Right atrium auricular region (tissue), 2 donors: ENCODE measurements around the gene NINJ2. TPM values are rescaled to one million over a fixed set of nuclear protein-coding genes. Genes with fewer than 3 reads are reported as not detected.

Experiments used
- DNase-seq: peaks from one replicate; pipeline ENCODE4 v3.0.0-alpha.2; 2019; ENCODE audit warnings: low spot score
- H3K27ac ChIP-seq, 2 donors: fragments of 200-600 bp; sonication (generic); 1 replicate in 1 of 2; 2 replicates in 1 of 2; pipeline ENCODE4 v1.5.1; 2016 to 2019
- H3K27me3 ChIP-seq, 2 donors: fragments of 200-600 bp; sonication (generic); one replicate each; pipeline versions ENCODE4 v1.5.1 to v1.6.0; 2017 to 2019
- H3K36me3 ChIP-seq: fragments of 200-600 bp; sonication (generic); one replicate; pipeline ENCODE4 v1.5.1; 2016
- H3K4me1 ChIP-seq, 2 donors: fragments of 200-600 bp; sonication (generic); one replicate each; pipeline versions ENCODE4 v1.5.1 to v1.6.0; 2017 to 2019
- H3K4me3 ChIP-seq, 2 donors: fragments of 200-600 bp; sonication (generic); 1 replicate in 1 of 2; 2 replicates in 1 of 2; pipeline ENCODE4 v1.5.1; 2017 to 2019; ENCODE audit warnings: mild to moderate bottlenecking in 1 of 2, moderate library complexity in 1 of 2
- H3K9me3 ChIP-seq, 2 donors: fragments of 200-600 bp; sonication (generic); one replicate each; pipeline ENCODE4 v1.5.1; 2019
- CTCF ChIP-seq, 2 donors: fragments of 200-600 bp; sonication (generic); IDR thresholded peaks; one replicate each; pipeline ENCODE4 v1.5.1; 2019; ENCODE audit warnings: antibody characterized with exemption in 2 of 2
- total RNA-seq, 2 donors: library from RNA; depleted of rRNA; stranded (reverse); fragments of >200 nt; gene quantifications; one replicate each; pipeline ENCODE4 v1.1.0, GENCODE V29; 2016

Gene NINJ2
- total RNA-seq, 2 donors from 2014 or later = 5.4 to 8.8 TPM

DNA sequence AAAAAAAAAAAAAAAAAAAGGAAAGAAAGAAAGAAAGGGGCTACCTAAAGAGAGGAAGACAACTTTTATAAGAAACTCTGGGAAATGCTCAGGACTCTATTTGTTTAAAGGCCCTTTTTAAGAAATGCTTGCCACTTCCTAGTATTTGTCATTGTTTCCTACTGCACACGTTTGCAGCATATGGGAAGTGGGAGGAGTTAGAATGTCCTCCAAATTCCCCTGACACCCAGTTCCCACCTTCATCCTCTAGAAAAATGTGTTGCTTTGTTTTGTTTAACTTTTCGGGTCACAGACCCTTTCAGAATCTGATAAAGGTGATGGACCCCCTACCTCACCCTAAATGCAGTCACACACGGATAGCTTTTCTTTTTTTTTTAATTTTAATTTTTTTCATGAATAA is 40.8 kb downstream of the NINJ2 start:
- Histone ChIP-seq H3K27me3 (no peaks in the 10 kb centered on the region), H3K4me1 (peaks cover 0 to 66% of the 10 kb centered on the region in 2 donors), H3K36me3 (no peaks in the 10 kb centered on the region), H3K4me3 (no peak overlapping the region), H3K9me3 (no peaks in the 10 kb centered on the region), H3K27ac (peak overlapping the region; percentile 69 to 74)
- TF ChIP-seq CTCF (IDR thresholded peaks at IDR 0.05) = no peak
- no peak for DNase-seq

- H3K4me3 ChIP-seq = no peak overlapping the region
- H3K27me3 ChIP-seq = no peaks in the 10 kb centered on the region
- no peak for DNase-seq
- H3K4me1 ChIP-seq = peaks cover 0 to 88% of the 10 kb centered on the region in 2 donors
- H3K27ac ChIP-seq = peak overlapping the region; percentile 69 to 74
- no peaks in the 10 kb centered on the region for H3K9me3 ChIP-seq
- no peak for TF ChIP-seq CTCF (IDR thresholded peaks at IDR 0.05)
- H3K36me3 ChIP-seq = no peaks in the 10 kb centered on the region
Observed at GRCh38 chr12:619346-619745, 43.9 kb downstream of the NINJ2 start.

GRCh38 chr12:618605-619004 is 44.6 kb downstream of the NINJ2 start:
- Histone ChIP-seq H3K36me3 (no peaks in the 10 kb centered on the region), H3K27ac (peak overlapping the region; percentile 69 to 74), H3K4me1 (peaks cover 0 to 88% of the 10 kb centered on the region in 2 donors), H3K27me3 (no peaks in the 10 kb centered on the region), H3K9me3 (no peaks in the 10 kb centered on the region), H3K4me3 (no peak overlapping the region)
- DNase-seq = no peak
- no peak for TF ChIP-seq CTCF (IDR thresholded peaks at IDR 0.05)

DNA sequence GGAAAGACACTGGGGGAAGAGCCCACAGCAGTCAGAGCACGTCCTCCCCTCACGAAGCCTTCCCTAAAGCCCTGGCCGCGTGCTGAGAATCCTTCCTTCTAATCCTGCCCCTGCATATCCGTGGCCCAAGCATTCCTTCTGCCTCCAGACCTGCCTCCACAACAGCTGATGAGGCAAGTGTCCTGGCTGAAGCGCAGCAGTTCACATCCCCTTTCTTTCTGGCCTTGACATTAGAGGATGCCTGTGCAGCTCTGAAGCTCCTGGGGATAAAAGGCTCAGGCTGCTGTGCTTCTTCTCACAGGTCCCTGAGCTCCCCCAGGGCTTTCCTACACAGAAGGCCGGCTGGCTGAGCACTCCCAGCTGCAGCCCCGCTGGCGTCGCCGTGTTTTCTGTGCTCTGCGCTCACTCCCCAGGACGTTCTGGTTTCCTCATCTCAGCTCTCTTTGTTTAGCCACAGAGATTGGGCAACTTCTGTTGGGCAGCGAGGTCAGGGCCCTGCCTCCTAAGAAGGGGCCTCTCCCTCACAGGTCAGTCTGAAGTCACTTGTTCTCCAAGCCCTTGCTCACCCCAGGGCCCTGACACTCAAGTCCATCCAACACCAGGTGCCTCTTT is 45.8 kb downstream of the NINJ2 start:
- no peaks in the 10 kb centered on the region for H3K36me3 ChIP-seq
- no peaks in the 10 kb centered on the region for H3K27me3 ChIP-seq
- DNase-seq = peak; percentile 85
- no peak overlapping the region for H3K4me3 ChIP-seq
- H3K4me1 ChIP-seq = peaks cover 0 to 87% of the 10 kb centered on the region in 2 donors
- peak overlapping the region; percentile 66 to 77 for H3K27ac ChIP-seq
- TF ChIP-seq CTCF (IDR thresholded peaks at IDR 0.05) = no peak
- H3K9me3 ChIP-seq = no peaks in the 10 kb centered on the region

DNA sequence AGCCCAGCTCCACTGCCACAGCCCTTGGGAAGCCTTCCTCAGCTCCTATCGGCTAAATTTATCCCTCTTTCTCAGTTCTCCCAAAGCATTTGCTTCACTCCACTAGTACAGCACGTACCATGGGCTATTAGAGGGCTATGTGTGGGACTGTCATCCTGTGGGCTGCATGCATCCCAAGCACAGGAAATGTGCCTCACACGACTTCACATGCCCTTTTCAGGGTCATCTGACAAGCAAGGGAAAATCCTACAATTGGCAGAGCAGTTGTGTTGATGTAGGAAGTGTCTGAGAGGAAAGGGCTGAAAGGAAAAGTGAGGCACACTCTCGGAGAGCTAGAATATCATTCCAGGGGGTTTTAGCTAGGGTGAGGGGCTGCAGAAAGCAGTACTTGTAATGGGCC is 47.6 kb downstream of the NINJ2 start:
- peak overlapping the region; percentile 66 to 77 for H3K27ac ChIP-seq
- H3K4me1 ChIP-seq = peaks cover 0 to 76% of the 10 kb centered on the region in 2 donors
- no peak for DNase-seq
- H3K9me3 ChIP-seq = no peaks in the 10 kb centered on the region
- H3K27me3 ChIP-seq = no peaks in the 10 kb centered on the region
- no peak for TF ChIP-seq CTCF (IDR thresholded peaks at IDR 0.05)
- no peaks in the 10 kb centered on the region for H3K36me3 ChIP-seq
- no peak overlapping the region for H3K4me3 ChIP-seq

DNA sequence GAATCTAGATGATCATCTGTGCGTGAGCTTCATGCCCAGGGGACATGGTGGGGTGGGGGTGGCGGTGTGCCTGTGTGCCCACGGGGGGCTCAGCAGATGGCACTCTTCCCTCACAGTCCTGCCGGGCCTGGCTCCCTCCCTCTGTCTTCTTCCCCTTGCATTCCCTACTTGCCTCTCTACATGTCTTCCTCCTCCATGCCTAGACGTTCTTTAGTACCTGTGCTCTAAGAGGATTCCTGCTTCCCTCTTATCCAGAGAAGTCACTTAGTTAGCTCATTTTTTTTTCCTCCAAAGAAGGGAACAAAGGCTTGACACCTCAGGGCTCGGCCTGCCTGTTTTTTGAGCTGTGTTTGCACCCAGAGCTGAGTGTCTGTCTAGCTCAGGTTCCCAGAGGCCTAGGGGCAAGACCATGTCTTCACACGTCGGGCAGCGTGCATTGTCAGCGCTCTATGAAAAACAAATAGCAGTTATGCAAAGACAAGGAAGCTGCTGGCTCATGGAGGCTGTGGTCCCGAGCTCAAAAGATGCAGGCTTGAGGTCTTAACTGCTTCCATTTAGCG is 48.8 kb downstream of the NINJ2 start:
- peak overlapping the region; percentile 66 to 77 for H3K27ac ChIP-seq
- H3K36me3 ChIP-seq = no peaks in the 10 kb centered on the region
- H3K4me3 ChIP-seq = no peak overlapping the region
- H3K9me3 ChIP-seq = no peaks in the 10 kb centered on the region
- peaks cover 0 to 83% of the 10 kb centered on the region in 2 donors for H3K4me1 ChIP-seq
- TF ChIP-seq CTCF (IDR thresholded peaks at IDR 0.05) = peak; percentile 20 to 51
- no peaks in the 10 kb centered on the region for H3K27me3 ChIP-seq
- DNase-seq = no peak
